Sigmoid colon (tissue), 4 donors: Measurements from ENCODE around the gene SCAI.

ENCODE experiments used
- CTCF ChIP-seq, 4 experiments: fragments of 450-650 bp in 3 of 4; fragments of 200-600 bp in 1 of 4; IDR thresholded peaks; one replicate each; pipeline ENCODE4 v1.5.1; 2016 to 2019; ENCODE audit warnings: antibody characterized with exemption in 4 of 4, mild to moderate bottlenecking in 3 of 4, moderate library complexity in 2 of 4
- EP300 ChIP-seq, 4 donors: sonication (generic); formaldehyde crosslinking; IDR thresholded peaks; one replicate each; pipeline ENCODE4 v1.6.1; 2017; ENCODE audit warnings: antibody characterized with exemption in 4 of 4
- POLR2A ChIP-seq, 2 donors: fragments of 450-650 bp; IDR thresholded peaks; one replicate each; pipeline ENCODE4 v1.6.1; 2016; ENCODE audit warnings: antibody characterized with exemption in 2 of 2, mild to moderate bottlenecking in 2 of 2, moderate library complexity in 2 of 2

- TF ChIP-seq CTCF (IDR thresholded peaks at IDR 0.05) (no peak), POLR2A (IDR thresholded peaks at IDR 0.05) (no peak), EP300 (IDR thresholded peaks at IDR 0.05) (no peak)
Observed at GRCh38 chr9:125180876-125181275, 37.5 kb upstream of the SCAI start.
